T-helper 17 cell (primary cell): ENCODE measurements around the gene PYCR2. TPM values are rescaled to one million over a fixed set of nuclear protein-coding genes. Genes with fewer than 3 reads are reported as not detected.
"Not testable (repeated sequence)": the region's sequence is repeated elsewhere in the genome, so short reads cannot be mapped to it uniquely, and the experiment has no call there.

Experiments used
- ATAC-seq: fragments of 150-1000 bp; cut with Tn5 transposase; 2 replicates; pipeline ENCODE4 v1.10.0; 2021; ENCODE audit warnings: mild to moderate bottlenecking, moderate library complexity
- DNase-seq, 3 donors: peaks; one replicate each; pipeline versions ENCODE4 v3.0.0 to v3.0.0-alpha.2; 2020 to 2021
- H3K9me3 ChIP-seq: one replicate; pipeline ENCODE4 v1.7.0; 2013; ENCODE audit warnings: low read length, mild to moderate bottlenecking; ENCODE audit not compliant: control insufficient read depth, poor library complexity, severe bottlenecking
- H3K27ac Mint-ChIP-seq: one replicate; pipeline ENCODE4 v1.8.0; 2022; ENCODE audit warnings: mild to moderate bottlenecking, moderate library complexity, mixed read lengths
- H3K27me3 Mint-ChIP-seq: one replicate; pipeline ENCODE4 v1.8.0; 2022; ENCODE audit warnings: mixed read lengths
- H3K36me3 Mint-ChIP-seq: one replicate; pipeline ENCODE4 v1.8.0; 2022; ENCODE audit warnings: low read depth, mixed read lengths
- H3K4me1 Mint-ChIP-seq: one replicate; pipeline ENCODE4 v1.8.0; 2022; ENCODE audit warnings: mild to moderate bottlenecking, mixed read lengths
- H3K4me3 Mint-ChIP-seq: one replicate; pipeline ENCODE4 v1.8.0; 2022; ENCODE audit warnings: mild to moderate bottlenecking, moderate library complexity, mixed read lengths
- total RNA-seq, 4 donors: library from RNA in 2 of 4; stranded (reverse) in 2 of 4; gene quantifications; one replicate each; pipeline ENCODE4 v1.2.3 and lab custom pipeline; 2022 to 2026

Gene PYCR2
- total RNA-seq (10 to 100 TPM; 48.1 to 53.7 TPM), total RNA-seq (lab: John Stamatoyannopoulos, UW) (23.8 to 65.6 reads per million in 2 donors)

DNA sequence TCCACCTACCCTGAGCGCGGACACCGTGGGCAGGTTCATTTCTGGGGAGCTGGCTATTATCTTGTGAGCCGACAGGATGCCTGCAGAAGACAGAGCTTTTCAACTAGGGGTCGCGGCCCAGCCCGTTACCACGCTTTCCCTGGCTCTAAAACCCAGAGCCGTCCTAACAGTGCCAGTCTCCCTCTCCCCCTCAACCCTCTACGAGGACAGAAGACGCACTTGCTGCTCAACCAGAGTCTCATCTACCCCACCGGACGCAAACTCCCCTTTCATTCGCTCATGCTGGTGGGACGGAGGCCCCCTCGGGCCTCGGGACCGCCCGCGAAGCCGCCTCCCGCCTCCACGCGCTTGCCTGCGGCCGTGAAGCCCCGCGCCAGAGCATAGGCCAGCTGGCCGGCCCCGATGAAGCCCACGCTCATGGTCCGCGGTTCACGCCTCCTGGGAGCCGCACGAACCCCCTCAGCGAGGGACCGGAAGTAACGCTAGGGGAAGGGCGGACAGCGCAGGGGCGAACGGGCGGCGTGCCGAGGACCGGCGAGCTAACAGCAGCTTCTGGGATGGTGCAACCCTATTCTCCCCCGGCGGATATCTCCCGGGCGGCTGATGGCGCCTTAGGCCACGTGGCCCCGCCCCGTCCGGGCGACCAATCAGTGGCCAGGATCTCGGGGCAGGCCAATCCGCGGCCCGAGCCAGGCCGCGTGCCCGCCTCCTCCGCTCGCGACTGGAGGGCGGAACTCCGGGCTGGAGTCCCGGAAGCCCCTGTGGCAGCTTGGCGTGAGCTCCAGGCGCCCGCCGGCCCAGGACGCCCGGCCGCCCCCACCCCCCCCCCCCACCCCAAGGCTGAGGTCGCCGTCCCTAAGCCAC is at the start of gene PYCR2:
TSS of gene PYCR2 (minus strand) at position 559 of the 864 bp plus-strand sequence. CDS start at position 419, 140 bp downstream.
- peak; percentile 93 to 96 (median 93) for DNase-seq
- Mint-ChIP-seq H3K27me3 (no peaks in the 10 kb centered on the region), H3K4me1 (peaks cover 20% of the 10 kb centered on the region), H3K4me3 (peak within 1 kb of the TSS; percentile 94), H3K36me3 (no peaks in the 10 kb centered on the region), H3K27ac (peak within 1 kb of the TSS; percentile 93)
- H3K9me3 ChIP-seq, result no peaks in the 10 kb centered on the region
- peak; percentile 99 for ATAC-seq

DNA sequence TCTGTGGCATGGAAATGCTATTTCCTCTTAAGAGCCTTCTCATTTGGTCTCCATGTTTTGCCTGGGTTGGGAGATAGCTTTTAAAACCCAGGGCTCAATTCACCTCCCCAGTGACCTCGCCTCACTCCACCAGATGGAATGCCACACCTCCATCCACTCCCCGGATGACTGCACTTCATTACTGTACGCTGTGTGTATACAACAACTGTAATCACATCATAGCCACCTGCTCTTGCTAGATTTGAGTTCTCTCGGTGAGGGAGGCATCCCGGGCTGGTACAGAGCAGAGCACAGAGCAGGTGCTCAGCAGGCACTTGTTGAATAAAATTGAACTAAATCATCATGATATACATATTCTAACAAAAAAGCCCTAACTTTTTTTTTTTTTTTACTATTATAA is 49.1 kb upstream of the PYCR2 start:
- no peaks in the 10 kb centered on the region for H3K36me3 Mint-ChIP-seq
- no peaks in the 10 kb centered on the region for H3K27me3 Mint-ChIP-seq
- H3K4me1 Mint-ChIP-seq, result peaks cover 11% of the 10 kb centered on the region
- no peak overlapping the region for H3K4me3 Mint-ChIP-seq
- H3K9me3 ChIP-seq, result no peaks in the 10 kb centered on the region
- DNase-seq (no peak), ATAC-seq (no peak)
- H3K27ac Mint-ChIP-seq, result no peak overlapping the region

DNA sequence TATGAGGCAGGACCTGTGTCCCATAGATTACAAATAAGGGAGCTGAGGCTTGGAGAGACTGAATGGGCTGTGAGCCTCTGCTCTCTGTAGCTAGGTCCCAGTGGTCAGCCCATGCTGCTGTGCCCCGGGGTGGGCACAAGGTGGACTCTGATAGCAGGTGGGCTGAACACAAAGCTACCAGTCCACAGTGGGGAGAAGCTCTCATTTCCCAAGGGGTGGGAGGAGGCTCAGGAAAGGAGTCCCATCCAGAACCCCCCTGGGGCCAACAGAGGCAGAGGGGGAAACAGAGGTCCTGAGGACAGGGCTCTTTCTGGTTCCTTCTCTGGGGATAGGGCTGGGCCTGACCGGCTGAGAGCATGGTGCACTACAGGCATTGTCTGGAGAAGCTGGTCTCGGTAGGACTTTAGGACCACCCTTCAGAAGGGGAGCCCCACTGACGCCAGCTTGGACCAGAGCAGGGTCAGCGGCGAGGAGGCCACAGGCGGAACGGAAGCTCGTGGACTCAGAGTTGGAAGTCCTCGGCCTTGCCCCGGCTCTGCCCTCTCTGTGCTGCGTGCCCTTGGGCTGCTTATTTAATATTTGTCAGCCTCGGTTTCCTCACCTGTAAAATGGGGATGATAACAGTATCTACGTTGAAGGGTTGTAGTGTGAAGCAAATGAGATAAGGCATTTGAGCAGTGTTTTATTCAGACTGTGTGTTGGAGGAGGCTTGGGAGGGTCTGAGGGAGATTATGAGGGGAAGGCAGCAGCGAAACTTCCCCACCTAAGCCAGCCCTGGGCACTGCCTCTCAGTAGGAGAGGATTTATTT is 48.5 kb upstream of the PYCR2 start:
- H3K36me3 Mint-ChIP-seq, result no peaks in the 10 kb centered on the region
- no peaks in the 10 kb centered on the region for H3K9me3 ChIP-seq
- H3K4me1 Mint-ChIP-seq, result peaks cover 11% of the 10 kb centered on the region
- no peak for ATAC-seq
- H3K4me3 Mint-ChIP-seq, result no peak overlapping the region
- H3K27ac Mint-ChIP-seq, result no peak overlapping the region
- H3K27me3 Mint-ChIP-seq, result no peaks in the 10 kb centered on the region
- no peak for DNase-seq

DNA sequence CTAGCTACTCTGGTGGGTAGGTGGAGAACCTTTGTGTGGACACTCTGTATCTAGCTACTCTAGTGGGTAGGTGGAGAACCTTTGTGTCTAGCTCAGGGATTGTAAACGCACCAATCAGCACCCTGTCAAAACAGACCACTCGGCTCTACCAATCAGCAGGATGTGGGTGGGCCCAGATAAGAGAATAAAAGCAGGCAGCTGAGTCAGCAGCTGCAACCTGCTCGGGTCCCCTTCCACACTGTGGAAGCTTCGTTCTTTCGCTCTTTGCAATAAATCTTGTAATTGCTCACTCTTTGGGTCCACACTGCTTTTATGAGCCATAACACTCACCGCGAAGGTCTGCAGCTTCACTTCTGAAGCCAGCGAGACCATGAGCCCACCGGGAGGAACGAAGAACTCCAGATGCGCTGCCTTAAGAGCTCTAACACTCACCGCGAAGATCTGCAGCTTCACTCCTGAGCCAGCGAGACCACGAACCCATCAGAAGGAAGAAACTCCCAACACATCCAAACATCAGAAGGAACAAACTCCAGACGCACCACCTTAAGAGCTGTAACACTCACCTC is 46.6 kb upstream of the PYCR2 start:
- not testable (repeated sequence) for DNase-seq, ATAC-seq, H3K4me1 Mint-ChIP-seq, H3K36me3 Mint-ChIP-seq, H3K4me3 Mint-ChIP-seq, H3K27me3 Mint-ChIP-seq, H3K9me3 ChIP-seq
- H3K27ac Mint-ChIP-seq, result peak overlapping the region; percentile 27

DNA sequence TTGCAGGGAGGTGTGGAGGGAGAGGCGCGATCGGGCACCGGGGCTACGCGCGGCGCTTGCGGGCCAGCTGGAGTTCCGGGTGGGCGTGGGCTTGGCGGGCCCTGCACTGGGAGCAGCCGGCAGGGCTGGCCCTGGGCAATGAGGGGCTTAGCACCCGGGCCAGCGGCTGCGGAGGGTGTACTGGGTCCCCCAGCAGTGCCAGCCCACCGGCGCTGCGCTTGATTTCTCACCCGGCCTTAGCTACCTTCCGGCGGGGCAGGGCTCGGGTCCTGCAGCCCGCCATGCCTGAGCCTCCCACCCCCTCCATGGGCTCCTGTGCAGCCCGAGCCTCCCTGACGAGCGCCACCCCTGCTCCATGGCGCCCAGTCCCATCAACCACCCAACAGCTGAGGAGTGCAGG is 45.7 kb upstream of the PYCR2 start:
- not testable (repeated sequence) for ATAC-seq, H3K36me3 Mint-ChIP-seq, H3K4me1 Mint-ChIP-seq, H3K27ac Mint-ChIP-seq, H3K9me3 ChIP-seq, H3K4me3 Mint-ChIP-seq, H3K27me3 Mint-ChIP-seq, DNase-seq

DNA sequence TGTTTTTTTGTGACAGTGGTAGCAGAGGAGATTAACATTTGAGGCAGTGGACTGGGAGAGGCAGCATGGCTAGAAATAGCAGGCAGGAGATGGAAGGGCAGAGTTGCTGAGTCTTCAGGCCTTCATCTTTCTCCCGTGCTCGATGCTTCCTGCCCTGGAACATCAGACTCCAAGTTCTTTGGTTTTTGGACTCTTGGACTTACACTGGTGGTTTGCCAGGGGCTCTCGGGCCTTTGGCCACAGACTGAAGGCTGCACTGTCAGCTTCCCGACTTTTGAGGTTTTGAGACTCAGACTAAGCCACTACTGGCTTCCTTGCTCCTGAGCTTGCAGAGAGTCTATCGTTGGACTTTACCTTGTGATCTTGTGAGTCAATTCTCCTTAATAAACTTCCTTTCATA is 41.2 kb upstream of the PYCR2 start:
- ATAC-seq (no peak), DNase-seq (no peak)
- Mint-ChIP-seq H3K36me3 (peaks cover 2% of the 10 kb centered on the region), H3K4me3 (no peak overlapping the region), H3K27me3 (peaks cover 13% of the 10 kb centered on the region), H3K27ac (no peak overlapping the region), H3K4me1 (peaks cover 2% of the 10 kb centered on the region)
- H3K9me3 ChIP-seq, result no peaks in the 10 kb centered on the region

DNA sequence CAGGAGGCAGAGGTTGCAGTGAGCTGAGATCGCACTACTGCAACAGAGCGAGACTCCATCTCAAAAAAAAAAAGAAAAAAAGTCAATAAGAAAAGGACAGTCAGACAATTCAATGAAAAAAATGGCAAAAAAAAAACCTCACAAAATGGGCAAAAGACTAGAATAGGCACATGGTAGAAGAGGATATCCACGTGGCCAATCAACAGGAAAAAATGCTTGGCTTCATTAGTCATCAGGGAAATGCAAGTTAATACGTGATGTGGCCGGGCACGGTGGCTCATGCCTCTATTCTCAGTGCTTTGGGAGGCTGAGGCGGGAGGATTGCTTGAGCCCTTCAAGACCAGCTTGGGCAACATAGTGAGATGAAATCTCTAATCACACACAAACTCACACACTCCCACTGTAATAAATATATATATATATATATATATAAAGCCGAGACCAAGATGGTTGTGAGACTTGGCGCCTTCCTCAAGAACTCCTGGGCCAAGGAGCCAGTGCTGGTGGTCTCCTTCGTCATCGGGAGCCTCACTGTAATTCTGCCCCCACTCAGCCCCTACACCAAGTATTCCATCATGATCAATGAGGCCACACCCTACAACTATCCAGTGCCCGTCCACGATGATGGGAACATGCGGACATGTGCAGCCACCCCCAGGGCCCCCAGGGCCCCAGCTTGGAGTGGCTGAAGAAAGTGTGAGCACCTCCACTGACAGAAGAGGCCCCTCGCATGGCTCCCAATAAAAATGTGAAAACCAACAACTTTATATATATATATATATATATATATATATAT is 39.9 kb upstream of the PYCR2 start:
- no peak for DNase-seq
- Mint-ChIP-seq H3K4me1 (peaks cover 2% of the 10 kb centered on the region), H3K27me3 (peaks cover 13% of the 10 kb centered on the region), H3K4me3 (no peak overlapping the region), H3K27ac (no peak overlapping the region), H3K36me3 (peaks cover 2% of the 10 kb centered on the region)
- no peaks in the 10 kb centered on the region for H3K9me3 ChIP-seq
- ATAC-seq, result no peak

DNA sequence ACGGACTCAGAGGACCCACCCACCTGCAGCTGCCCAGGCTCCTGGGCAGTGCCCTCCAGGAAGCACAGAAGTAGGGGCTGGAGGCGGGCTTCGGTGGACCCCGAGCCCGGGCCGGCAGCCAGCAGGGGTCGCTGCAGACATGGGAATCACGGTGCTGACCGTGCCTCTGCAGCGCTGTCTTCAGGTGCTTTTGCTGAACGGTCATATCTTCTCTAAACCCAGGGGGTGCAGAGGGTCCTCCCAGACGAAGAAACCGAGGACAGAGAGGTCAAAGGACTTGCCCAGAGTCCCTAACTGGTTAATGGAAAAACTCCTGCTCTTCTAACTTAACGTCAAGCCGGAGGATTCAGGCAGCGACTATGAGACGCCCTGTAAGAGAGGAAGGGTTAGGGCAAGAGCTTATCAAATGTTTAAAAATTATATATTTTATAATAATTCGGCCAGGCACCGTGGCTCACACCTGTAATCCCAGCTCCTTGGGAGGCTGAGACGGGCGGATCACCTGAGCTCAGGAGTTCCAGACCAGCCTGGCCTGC is 38.5 kb upstream of the PYCR2 start:
- DNase-seq, result peak; percentile 37 to 50 (median 44)
- H3K4me1 Mint-ChIP-seq, result peaks cover 2% of the 10 kb centered on the region
- H3K27me3 Mint-ChIP-seq, result peaks cover 13% of the 10 kb centered on the region
- H3K27ac Mint-ChIP-seq, result no peak overlapping the region
- no peak overlapping the region for H3K4me3 Mint-ChIP-seq
- H3K36me3 Mint-ChIP-seq, result peaks cover 2% of the 10 kb centered on the region
- peak; percentile 69 for ATAC-seq
- no peaks in the 10 kb centered on the region for H3K9me3 ChIP-seq

DNA sequence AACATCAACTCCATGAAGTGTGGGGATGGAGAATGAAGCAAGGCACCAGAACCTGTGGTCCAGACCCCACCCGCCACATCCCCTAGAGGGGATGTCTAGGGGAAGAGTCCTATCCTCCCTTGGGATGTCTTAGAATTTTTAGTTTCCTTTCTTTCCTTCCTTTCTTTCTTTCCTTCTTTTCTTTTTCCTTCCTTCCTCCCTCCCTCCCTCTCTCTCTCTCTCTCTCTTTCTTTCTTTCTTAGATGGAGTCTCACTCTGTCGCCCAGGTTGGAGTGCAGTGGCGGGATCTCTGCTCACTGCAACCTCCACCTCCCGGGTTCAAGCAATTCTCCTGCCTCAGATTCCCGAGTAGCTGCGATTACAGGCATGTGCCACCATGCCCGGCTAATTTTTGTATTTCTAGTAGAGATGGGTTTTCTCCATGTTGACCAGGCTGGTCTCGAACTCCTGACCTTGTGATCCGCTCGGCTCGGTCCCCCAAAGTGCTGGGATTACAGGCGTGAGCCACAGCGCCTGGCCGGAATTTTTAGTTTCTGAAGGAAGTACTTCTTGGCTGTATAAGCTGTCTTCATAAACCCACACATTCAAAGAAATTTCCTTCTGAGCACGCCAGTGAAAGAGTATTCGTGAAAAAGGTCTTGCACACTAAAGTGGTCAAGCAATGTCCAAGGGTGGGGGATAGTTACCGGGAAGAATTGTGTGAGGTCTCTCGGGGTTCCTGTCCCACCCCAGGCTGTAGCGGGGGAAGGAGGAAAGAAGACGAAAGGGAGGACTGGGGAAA is 37.8 kb upstream of the PYCR2 start:
- DNase-seq (no peak), ATAC-seq (no peak)
- H3K27ac Mint-ChIP-seq, result no peak overlapping the region
- H3K36me3 Mint-ChIP-seq, result peaks cover 2% of the 10 kb centered on the region
- H3K4me3 Mint-ChIP-seq, result no peak overlapping the region
- peaks cover 9% of the 10 kb centered on the region for H3K27me3 Mint-ChIP-seq
- H3K9me3 ChIP-seq, result no peaks in the 10 kb centered on the region
- H3K4me1 Mint-ChIP-seq, result peaks cover 2% of the 10 kb centered on the region

DNA sequence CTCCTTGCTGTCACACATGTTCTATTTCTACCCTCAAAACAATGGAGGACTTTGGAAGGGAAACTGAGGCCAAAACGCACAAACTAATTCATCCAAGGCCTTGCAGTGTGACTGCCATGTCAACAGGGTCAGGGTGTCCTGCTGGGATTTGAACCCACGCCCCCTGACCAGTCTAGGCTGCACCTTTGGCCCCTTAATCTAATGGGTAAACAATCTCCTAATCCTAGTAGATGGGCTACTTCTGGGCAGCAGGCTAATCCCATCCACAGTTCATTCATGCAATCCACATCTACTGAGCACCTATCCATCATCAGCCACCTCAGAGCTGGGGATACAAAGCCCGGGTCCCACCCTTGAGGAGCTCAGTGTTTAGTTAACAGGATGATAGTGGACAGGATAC is 34.0 kb upstream of the PYCR2 start:
- H3K27me3 Mint-ChIP-seq, result peaks cover 31% of the 10 kb centered on the region

DNA sequence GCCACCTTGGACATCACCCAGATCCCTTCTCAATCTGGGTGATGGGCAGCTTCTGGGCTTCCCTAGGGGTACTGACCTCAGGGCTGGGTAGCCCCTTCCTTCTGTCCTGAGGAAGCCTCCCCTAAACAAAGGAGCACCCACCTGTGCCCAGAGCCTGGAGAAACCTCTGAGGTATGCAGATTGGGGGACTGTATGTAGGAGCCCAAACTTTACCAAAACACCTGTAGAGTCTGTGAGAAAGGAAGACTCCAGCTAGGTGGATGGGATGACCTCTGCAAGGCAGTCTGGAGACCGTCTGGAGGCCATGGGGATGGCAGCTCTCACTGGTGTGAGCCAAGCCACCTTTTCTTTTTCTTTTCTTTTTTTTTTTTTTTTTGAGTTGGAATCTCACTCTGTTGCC is 30.7 kb upstream of the PYCR2 start:
- peaks cover 4% of the 10 kb centered on the region for H3K36me3 Mint-ChIP-seq
- no peaks in the 10 kb centered on the region for H3K9me3 ChIP-seq
- no peak overlapping the region for H3K4me3 Mint-ChIP-seq
- H3K27ac Mint-ChIP-seq, result no peak overlapping the region
- H3K27me3 Mint-ChIP-seq, result peaks cover 41% of the 10 kb centered on the region
- ATAC-seq, result no peak
- no peaks in the 10 kb centered on the region for H3K4me1 Mint-ChIP-seq
- no peak for DNase-seq

More for the DNA sequence above, 34.0 kb upstream of the PYCR2 start:
- H3K36me3 Mint-ChIP-seq, result peaks cover 4% of the 10 kb centered on the region
- H3K4me1 Mint-ChIP-seq, result peaks cover 2% of the 10 kb centered on the region
- H3K9me3 ChIP-seq, result no peaks in the 10 kb centered on the region
- ATAC-seq (no peak), DNase-seq (no peak)
- no peak overlapping the region for H3K4me3 Mint-ChIP-seq
- H3K27ac Mint-ChIP-seq, result no peak overlapping the region

DNA sequence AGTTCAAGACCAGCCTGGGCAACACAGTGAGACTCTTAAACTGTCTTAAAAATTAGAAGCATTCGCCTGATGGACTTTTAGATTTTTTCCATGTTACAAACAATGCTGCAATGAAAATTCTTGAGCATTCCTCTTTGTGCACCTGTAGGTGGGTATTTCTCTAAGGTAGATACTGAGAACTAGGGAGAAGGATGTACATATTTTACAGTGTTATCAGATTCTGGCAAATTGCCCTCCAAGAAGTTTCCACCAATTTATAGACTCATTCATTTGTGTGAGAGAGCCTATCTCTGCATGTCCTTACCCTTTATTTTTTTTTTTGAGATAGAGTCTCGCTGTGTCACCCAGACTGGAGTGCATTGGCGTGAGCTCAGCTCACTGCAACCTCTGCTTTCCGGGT is 29.3 kb upstream of the PYCR2 start:
- no peaks in the 10 kb centered on the region for H3K4me1 Mint-ChIP-seq
- peaks cover 4% of the 10 kb centered on the region for H3K36me3 Mint-ChIP-seq
- ATAC-seq (no peak), DNase-seq (no peak)
- peaks cover 53% of the 10 kb centered on the region for H3K27me3 Mint-ChIP-seq
- H3K27ac Mint-ChIP-seq, result no peak overlapping the region
- H3K9me3 ChIP-seq, result no peaks in the 10 kb centered on the region
- H3K4me3 Mint-ChIP-seq, result no peak overlapping the region
